ENCODE results near the gene PWP1. TPM values are rescaled to one million over a fixed set of nuclear protein-coding genes. Genes with fewer than 3 reads are reported as not detected.

PWP1 gene
- total and polyA plus RNA-seq, 10 of the 15 experiments (the other 5 are each of a cell fraction or from before 2014, with no cell fraction given) = 42.4 to 283 (median 84.6) TPM

GRCh38 chr12:107650977-107651376 is 34.6 kb upstream of the PWP1 start:
- Histone ChIP-seq H3K36me3 (ENCODE audit: control insufficient read depth in 2 of 2, insufficient read depth in 2 of 2, low read length in 1 of 2) (no peaks in the 10 kb centered on the region), H3K4me2 (ENCODE audit: control insufficient read depth, insufficient read depth) (no peak overlapping the region), H3K9me3 (replicated peaks; ENCODE audit: control insufficient read depth, insufficient read depth, low read length) (no peaks in the 10 kb centered on the region), H4K20me1 (ENCODE audit: control insufficient read depth, insufficient read depth) (no peaks in the 10 kb centered on the region), H3K9ac (ENCODE audit: control insufficient read depth, insufficient read depth, low read length) (no peak overlapping the region), H3K4me1 (ENCODE audit: control insufficient read depth, insufficient read depth, low read length) (no peaks in the 10 kb centered on the region), H3K4me3 (no peak overlapping the region), H3K79me2 (ENCODE audit: control insufficient read depth, insufficient read depth, low read length) (no peaks in the 10 kb centered on the region), H3K27ac (ENCODE audit: control insufficient read depth, insufficient read depth) (no peak overlapping the region), H2AFZ (ENCODE audit: control insufficient read depth, low read depth, low read length) (no peak overlapping the region), H3K27me3 (replicated peaks in 1 of 2; ENCODE audit: control insufficient read depth in 2 of 2, insufficient read depth in 2 of 2, low read length in 1 of 2) (no peaks in the 10 kb centered on the region; a peak in 2 of 4 replicates)
- FAIRE-seq = no peak
- ATAC-seq = no peak
- RAD21 ChIA-PET (ENCODE audit: unreplicated experiment) = no interaction called here
- POLR2A ChIA-PET = no interaction called here
- WGBS (ENCODE audit: insufficient coverage, insufficient replicate concordance, low lambda C conversion rate, missing lambda C conversion rate) = 42% methylated on average over 10 of the region's 10 CpGs
- CTCF ChIA-PET = no interaction called here
- BruUV-seq (replicated peaks) = no TSS peak
- in situ Hi-C loops (cut with MboI) (no loop called here), intact Hi-C loops (cut with micrococcal nuclease; ENCODE audit: unreplicated experiment) (no loop called here)
- SMC1A ChIA-PET (ENCODE audit: uncharacterized antibody, unreplicated experiment) = no interaction called here
- DNase-seq (ENCODE audit: low read depth, low spot score) = no peak
- TF ChIP-seq ZNF592 (IDR thresholded peaks at IDR 0.05) (no peak), RB1 (IDR thresholded peaks at IDR 0.05; ENCODE audit: borderline replicate concordance) (no peak), MYC (IDR thresholded peaks at IDR 0.05; ENCODE audit: insufficient read depth, insufficient read length, insufficient replicate concordance, low read length, severe bottlenecking) (no peak), GATAD2B (conservative IDR thresholded peaks at IDR 0.05; ENCODE audit: low read depth) (no peak), RFX5 (IDR thresholded peaks at IDR 0.05; ENCODE audit: low read depth, low read length) (no peak), NR2C2 (IDR thresholded peaks at IDR 0.05; ENCODE audit: borderline replicate concordance, control insufficient read depth, insufficient read length, low read depth) (no peak), POLR2AphosphoS5 (IDR thresholded peaks at IDR 0.05; ENCODE audit: low read length) (no peak), RBBP5 (conservative IDR thresholded peaks at IDR 0.05) (no peak)

Measured in GM12878 (cell line).